OCI-LY7 (cell line): ENCODE data around the gene PLEKHG4B. TPM values are rescaled to one million over a fixed set of nuclear protein-coding genes. Genes with fewer than 3 reads are reported as not detected.

Experiments
- BruUV-seq: library from RNA; stranded (reverse); fragments of 400-500 nt; replicated peaks from 2 replicates; lab custom pipeline; 2021; lab: Mats Ljungman, UMichigan
- CTCF ChIA-PET: fragments of 300-600 bp; sonication (Branson Sonifier 250); formaldehyde crosslinking; loops from one replicate; lab custom pipeline; 2022; ENCODE audit warnings: antibody characterized with exemption; ENCODE audit not compliant: unreplicated experiment; lab: Charles Lee
- POLR2A ChIA-PET: fragments of 300-600 bp; sonication (Branson Sonifier 250); formaldehyde crosslinking; loops from one replicate; lab custom pipeline; 2022; ENCODE audit warnings: antibody characterized with exemption; lab: Charles Lee
- DNase-seq: peaks from one replicate; pipeline ENCODE4 v3.0.0-alpha.2; 2015; ENCODE audit warnings: low spot score
- H2AFZ ChIP-seq: fragments of 200-600 bp; sonication (generic), shearing (Covaris generic); 2 replicates; pipeline ENCODE4 v1.6.1; 2014; ENCODE audit warnings: mild to moderate bottlenecking, antibody characterized with exemption, low read length, moderate library complexity
- H3K27ac ChIP-seq: fragments of 200-600 bp; sonication (generic); 2 replicates; pipeline ENCODE4 v1.5.1; 2014; ENCODE audit warnings: mixed run types, low read depth, mild to moderate bottlenecking, moderate library complexity, low read length, inconsistent platforms; ENCODE audit not compliant: poor library complexity, severe bottlenecking
- H3K36me3 ChIP-seq: fragments of 200-600 bp; sonication (generic); 2 replicates; pipeline ENCODE4 v1.6.1; 2014; ENCODE audit warnings: mild to moderate bottlenecking, antibody characterized with exemption, low read length, moderate library complexity, mixed read lengths; ENCODE audit not compliant: insufficient read depth
- H3K4me1 ChIP-seq: fragments of 200-600 bp; sonication (generic); 2 replicates; pipeline ENCODE4 v1.5.1; 2014; ENCODE audit warnings: mild to moderate bottlenecking, low read length; ENCODE audit not compliant: insufficient read depth, poor library complexity, severe bottlenecking
- H3K4me2 ChIP-seq: fragments of 200-600 bp; sonication (generic); 2 replicates; pipeline ENCODE4 v1.6.1; 2014; ENCODE audit warnings: mild to moderate bottlenecking, low read length
- H3K4me3 ChIP-seq: fragments of 200-600 bp; sonication (generic); 2 replicates; pipeline ENCODE4 v1.5.1; 2014; ENCODE audit warnings: mild to moderate bottlenecking, low read depth, low read length; ENCODE audit not compliant: poor library complexity, severe bottlenecking
- H3K79me2 ChIP-seq: fragments of 200-600 bp; sonication (generic); 2 replicates; pipeline ENCODE4 v1.6.1; 2016; ENCODE audit warnings: low read depth, mild to moderate bottlenecking, low read length, moderate library complexity, mixed read lengths; ENCODE audit not compliant: insufficient read depth
- H3K9me2 ChIP-seq: fragments of 200-600 bp; sonication (generic); 2 replicates; pipeline ENCODE4 v1.6.1; 2016; ENCODE audit warnings: mild to moderate bottlenecking, low read length, mixed read lengths; ENCODE audit not compliant: insufficient read depth
- H3K9me3 ChIP-seq: fragments of 200-600 bp; sonication (generic); 2 replicates; pipeline ENCODE4 v1.6.1; 2014; ENCODE audit warnings: mild to moderate bottlenecking, mixed run types, low read length, mixed read lengths
- H4K20me1 ChIP-seq: fragments of 200-600 bp; sonication (generic); 2 replicates; pipeline ENCODE4 v1.6.1; 2014; ENCODE audit warnings: mild to moderate bottlenecking, antibody characterized with exemption, low read length, moderate library complexity, mixed read lengths; ENCODE audit not compliant: insufficient read depth
- CTCF ChIP-seq: fragments of 200-600 bp; sonication (generic); conservative IDR thresholded peaks from 2 replicates; pipeline ENCODE4 v1.5.1; 2014; ENCODE audit warnings: mild to moderate bottlenecking, antibody characterized with exemption, low read length, moderate library complexity, mixed read lengths
- EZH2phosphoT487 ChIP-seq: fragments of 200-600 bp; sonication (generic); IDR thresholded peaks from 2 replicates; pipeline ENCODE4 v1.6.1; 2018; ENCODE audit warnings: low read depth, borderline replicate concordance, mild to moderate bottlenecking, mixed run types, antibody characterized with exemption, low read length, moderate library complexity, mixed read lengths
- intact Hi-C: fragments of 100-400 bp; cut with micrococcal nuclease; formaldehyde crosslinking; loops from one replicate; pipeline ENCODE4 v1.10.0; 2022; ENCODE audit not compliant: unreplicated experiment
- total RNA-seq, 2 experiments: library from RNA; depleted of rRNA in 1 of 2; stranded (reverse); fragments of >200 nt in 1 of 2; shearing (Covaris generic) in 1 of 2; gene quantifications; 2 replicates each; pipeline ENCODE4 v1.2.3, GENCODE V29; 2014 to 2022

The PLEKHG4B gene
- total RNA-seq, 2 experiments from 2014 or later: 0.30 to 0.41 TPM

- Histone ChIP-seq H3K9me2 (no peaks in the 10 kb centered on the region), H2AFZ (no peak overlapping the region), H4K20me1 (no peaks in the 10 kb centered on the region), H3K4me3 (no peak overlapping the region), H3K36me3 (no peaks in the 10 kb centered on the region), H3K4me2 (no peak overlapping the region), H3K27ac (no peak overlapping the region), H3K79me2 (no peaks in the 10 kb centered on the region), H3K9me3 (no peaks in the 10 kb centered on the region), H3K4me1 (no peaks in the 10 kb centered on the region)
- TF ChIP-seq EZH2phosphoT487 (no peak), CTCF (no peak)
- intact Hi-C loops: no loop called here
- ChIA-PET CTCF (no interaction called here), POLR2A (interaction anchor here (0.5 to 0.7 kb wide), 2 partner anchors 11 to 13 kb away, joined by 4 to 5 read pairs; no protein-coding TSS in a partner anchor)
- DNase-seq: no peak
- BruUV-seq: no TSS peak
These were observed 36.5 kb downstream of the PLEKHG4B start for GRCh38 chr5:128446-128845.

GRCh38 chr5:129148-129547 is 37.2 kb downstream of the PLEKHG4B start:
- ChIA-PET POLR2A (interaction anchor here (0.5 kb wide), 1 partner anchor 12 kb away, joined by 4 read pairs; no protein-coding TSS in a partner anchor), CTCF (no interaction called here)
- Histone ChIP-seq H3K4me2 (no peak overlapping the region), H3K36me3 (no peaks in the 10 kb centered on the region), H3K4me3 (no peak overlapping the region), H3K9me3 (no peaks in the 10 kb centered on the region), H2AFZ (no peak overlapping the region), H3K9me2 (no peaks in the 10 kb centered on the region), H3K27ac (no peak overlapping the region), H3K79me2 (no peaks in the 10 kb centered on the region), H4K20me1 (no peaks in the 10 kb centered on the region), H3K4me1 (no peaks in the 10 kb centered on the region)
- TF ChIP-seq EZH2phosphoT487 (no peak), CTCF (no peak)
- DNase-seq: no peak
- no TSS peak for BruUV-seq
- intact Hi-C loops: no loop called here

- Histone ChIP-seq H3K4me1 (no peaks in the 10 kb centered on the region), H3K36me3 (no peaks in the 10 kb centered on the region), H3K9me2 (no peaks in the 10 kb centered on the region), H3K79me2 (no peaks in the 10 kb centered on the region), H4K20me1 (no peaks in the 10 kb centered on the region), H3K4me2 (no peak overlapping the region), H3K9me3 (no peaks in the 10 kb centered on the region), H3K27ac (no peak overlapping the region), H3K4me3 (no peak overlapping the region), H2AFZ (no peak overlapping the region)
- POLR2A ChIA-PET: no interaction called here
- CTCF ChIA-PET: no interaction called here
- DNase-seq: no peak
- no TSS peak for BruUV-seq
- intact Hi-C loops: no loop called here
- no peak for TF ChIP-seq CTCF
- no peak for TF ChIP-seq EZH2phosphoT487
These were observed 37.9 kb downstream of the PLEKHG4B start for GRCh38 chr5:129820-130219.
